Skeletal muscle satellite cell (primary cell): ENCODE data around the gene ATP6V0A1.
A peak's percentile ranks its signal among the peaks of the same experiment; 100 is the strongest.
"Not testable (repeated sequence)": the region's sequence is repeated elsewhere in the genome, so short reads cannot be mapped to it uniquely, and the experiment has no call there.

Experiments
- H3K27me3 ChIP-seq: 2 replicates; pipeline ENCODE4 v1.7.0; 2013; ENCODE audit warnings: low read length; ENCODE audit not compliant: control insufficient read depth, insufficient read depth
- H3K36me3 ChIP-seq: 2 replicates; pipeline ENCODE4 v1.7.0; 2013; ENCODE audit warnings: mild to moderate bottlenecking, control low read depth, low read length; ENCODE audit not compliant: insufficient read depth
- H3K4me1 ChIP-seq: 2 replicates; pipeline ENCODE4 v1.7.0; 2013; ENCODE audit warnings: low read length; ENCODE audit not compliant: control insufficient read depth, insufficient read depth
- H3K4me2 ChIP-seq: 2 replicates; pipeline ENCODE4 v1.7.0; 2013; ENCODE audit warnings: mild to moderate bottlenecking, low read length
- H3K4me3 ChIP-seq: 2 replicates; pipeline ENCODE4 v1.7.0; 2013; ENCODE audit warnings: low read length
- H3K9ac ChIP-seq: 2 replicates; pipeline ENCODE4 v1.7.0; 2013; ENCODE audit warnings: mild to moderate bottlenecking, low read depth, low read length, moderate library complexity
- H3K9me3 ChIP-seq: replicated peaks from 2 replicates; pipeline ENCODE4 v1.7.0; 2013; ENCODE audit warnings: mild to moderate bottlenecking, control low read depth, low read length

The ATP6V0A1 gene

GRCh38 chr17:42441371-42442195 is 17.1 kb upstream of the ATP6V0A1 start:
- Histone ChIP-seq H3K4me2 (no peak overlapping the region), H3K9me3 (no peaks in the 10 kb centered on the region), H3K9ac (no peak overlapping the region), H3K27me3 (no peaks in the 10 kb centered on the region), H3K4me3 (no peak overlapping the region), H3K4me1 (peaks cover 4% of the 10 kb centered on the region), H3K36me3 (no peaks in the 10 kb centered on the region)

GRCh38 chr17:42442196-42442565 is 16.5 kb upstream of the ATP6V0A1 start:
- Histone ChIP-seq H3K27me3 (no peaks in the 10 kb centered on the region), H3K9me3 (no peaks in the 10 kb centered on the region), H3K4me3 (no peak overlapping the region), H3K9ac (no peak overlapping the region), H3K4me2 (no peak overlapping the region), H3K4me1 (peaks cover under 1% of the 10 kb centered on the region), H3K36me3 (no peaks in the 10 kb centered on the region)

- H3K4me3 ChIP-seq, H3K4me1 ChIP-seq, H3K27me3 ChIP-seq, H3K4me2 ChIP-seq, H3K9me3 ChIP-seq, H3K9ac ChIP-seq, H3K36me3 ChIP-seq: not testable (repeated sequence)
These were observed 9.5 kb upstream of the ATP6V0A1 start for GRCh38 chr17:42449176-42449575.

- not testable (repeated sequence) for H3K4me3 ChIP-seq, H3K4me2 ChIP-seq, H3K36me3 ChIP-seq, H3K4me1 ChIP-seq, H3K9ac ChIP-seq, H3K9me3 ChIP-seq, H3K27me3 ChIP-seq
These were observed 8.8 kb upstream of the ATP6V0A1 start for GRCh38 chr17:42449838-42450237.

- H3K9ac ChIP-seq, H3K4me3 ChIP-seq, H3K4me2 ChIP-seq, H3K27me3 ChIP-seq, H3K4me1 ChIP-seq, H3K9me3 ChIP-seq, H3K36me3 ChIP-seq: not testable (repeated sequence)
These were observed 7.4 kb upstream of the ATP6V0A1 start for GRCh38 chr17:42451270-42451669.

- peaks cover 17% of the 10 kb centered on the region for H3K4me1 ChIP-seq
- no peaks in the 10 kb centered on the region for H3K9me3 ChIP-seq
- no peaks in the 10 kb centered on the region for H3K36me3 ChIP-seq
- H3K4me3 ChIP-seq = no peak overlapping the region
- H3K4me2 ChIP-seq = no peak overlapping the region
- H3K9ac ChIP-seq = no peak overlapping the region
- H3K27me3 ChIP-seq = no peaks in the 10 kb centered on the region
These were observed 5.2 kb upstream of the ATP6V0A1 start for GRCh38 chr17:42453439-42453838.

DNA sequence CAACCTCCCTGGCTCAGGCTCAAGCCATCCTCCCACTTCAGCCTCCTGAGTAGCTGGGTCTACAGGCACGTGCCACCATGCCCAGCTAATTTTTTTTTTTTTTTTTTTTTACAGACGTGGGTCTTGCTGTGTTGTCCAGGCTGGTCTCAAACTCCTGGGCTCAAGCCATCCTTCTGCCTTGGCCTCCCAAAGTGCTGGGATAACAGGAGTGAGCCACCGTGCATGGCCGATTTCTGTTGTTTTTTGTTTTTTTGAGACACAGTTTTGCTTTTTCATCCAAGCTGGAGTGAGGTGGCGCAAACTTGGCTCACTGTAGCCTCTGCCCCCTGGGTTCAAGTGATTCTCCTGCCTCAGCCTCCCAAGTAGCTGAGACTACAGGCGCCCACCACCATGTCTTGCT is 3.7 kb upstream of the ATP6V0A1 start:
- H3K36me3 ChIP-seq, H3K9ac ChIP-seq, H3K9me3 ChIP-seq, H3K27me3 ChIP-seq, H3K4me3 ChIP-seq, H3K4me2 ChIP-seq: not testable (repeated sequence)
- peaks cover 20% of the 10 kb centered on the region for H3K4me1 ChIP-seq

- peak overlapping the region; percentile 37 for H3K9ac ChIP-seq
- peak overlapping the region; percentile 32 for H3K4me3 ChIP-seq
- peaks cover 32% of the 10 kb centered on the region for H3K4me1 ChIP-seq
These were observed 2.2 kb upstream of the ATP6V0A1 start for GRCh38 chr17:42456223-42457106.

GRCh38 chr17:42457107-42457792 is 1.4 kb upstream of the ATP6V0A1 start:
- Histone ChIP-seq H3K27me3 (no peaks in the 10 kb centered on the region), H3K4me1 (peaks cover 32% of the 10 kb centered on the region), H3K9me3 (no peaks in the 10 kb centered on the region), H3K9ac (peak overlapping the region; percentile 35), H3K36me3 (peaks cover 7% of the 10 kb centered on the region), H3K4me2 (peak overlapping the region; percentile 68), H3K4me3 (no peak overlapping the region)

More at GRCh38 chr17:42456223-42457106, 2.2 kb upstream of the ATP6V0A1 start:
- Histone ChIP-seq H3K27me3 (no peaks in the 10 kb centered on the region), H3K9me3 (no peaks in the 10 kb centered on the region), H3K4me2 (peak overlapping the region; percentile 68), H3K36me3 (peaks cover 4% of the 10 kb centered on the region)

DNA sequence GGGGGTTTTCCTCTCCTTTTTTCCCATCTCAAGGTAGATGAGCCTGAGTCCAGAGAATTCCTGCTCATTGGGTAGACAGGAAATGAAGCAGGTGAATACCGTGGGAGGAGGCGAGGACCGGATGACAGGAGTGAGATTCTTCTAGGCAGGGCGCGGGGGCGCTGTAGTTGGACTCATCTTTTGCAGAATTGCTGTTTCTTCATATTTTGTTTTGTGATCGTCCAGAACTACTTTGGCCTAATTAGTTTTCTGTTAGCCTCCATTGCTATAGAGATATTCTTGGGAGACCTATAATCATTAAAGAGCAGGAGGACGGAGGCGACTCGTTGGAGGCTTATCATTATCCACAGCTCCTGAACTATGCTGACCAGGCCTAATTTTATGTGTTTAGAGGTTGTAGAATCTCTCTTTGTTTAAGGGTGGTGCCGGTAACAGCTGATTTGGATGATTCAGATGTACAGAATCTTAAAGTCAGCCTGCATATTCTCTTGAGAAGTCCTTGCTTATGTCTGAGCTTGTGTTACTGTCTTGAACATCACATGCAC is 650 bp downstream of the ATP6V0A1 start:
- H3K27me3 ChIP-seq = no peaks in the 10 kb centered on the region
- H3K9ac ChIP-seq = peak overlapping the region; percentile 86
- H3K9me3 ChIP-seq = no peaks in the 10 kb centered on the region
- H3K4me2 ChIP-seq = peak overlapping the region; percentile 84
- peaks cover 17% of the 10 kb centered on the region for H3K36me3 ChIP-seq
- H3K4me1 ChIP-seq = peaks cover 35% of the 10 kb centered on the region
- peak overlapping the region; percentile 84 for H3K4me3 ChIP-seq

DNA sequence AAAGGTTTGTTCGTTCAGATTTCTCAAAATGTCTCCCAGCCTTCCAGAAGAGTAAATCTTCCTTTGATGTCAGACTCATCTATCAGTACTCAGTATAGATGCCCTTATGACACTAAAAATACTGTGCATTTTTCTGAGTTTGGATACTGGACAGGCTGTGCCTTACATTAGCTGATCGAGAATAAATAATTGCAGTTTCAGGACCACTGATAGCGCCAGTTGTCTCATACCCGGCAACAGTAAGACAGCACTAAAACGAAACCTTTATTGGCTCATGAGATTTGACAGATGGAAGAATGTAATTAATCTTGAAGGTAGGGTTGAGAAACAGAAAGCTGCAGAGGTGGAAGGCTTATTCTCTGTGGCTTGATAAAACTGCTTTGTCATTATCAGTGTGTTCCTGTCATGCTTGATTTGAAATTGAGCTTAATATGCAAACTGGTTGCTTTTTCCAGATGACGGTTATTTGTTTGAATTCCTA is 1.2 kb downstream of the ATP6V0A1 start:
- H3K9ac ChIP-seq = peak overlapping the region; percentile 86

More for the DNA sequence above, 1.2 kb downstream of the ATP6V0A1 start:
- Histone ChIP-seq H3K9me3 (no peaks in the 10 kb centered on the region), H3K27me3 (no peaks in the 10 kb centered on the region), H3K4me1 (peaks cover 35% of the 10 kb centered on the region), H3K4me2 (peak overlapping the region; percentile 84), H3K4me3 (peak overlapping the region; percentile 84), H3K36me3 (peaks cover 17% of the 10 kb centered on the region)
